Measurements from ENCODE around the gene TEDC1.

TEDC1 gene

DNA sequence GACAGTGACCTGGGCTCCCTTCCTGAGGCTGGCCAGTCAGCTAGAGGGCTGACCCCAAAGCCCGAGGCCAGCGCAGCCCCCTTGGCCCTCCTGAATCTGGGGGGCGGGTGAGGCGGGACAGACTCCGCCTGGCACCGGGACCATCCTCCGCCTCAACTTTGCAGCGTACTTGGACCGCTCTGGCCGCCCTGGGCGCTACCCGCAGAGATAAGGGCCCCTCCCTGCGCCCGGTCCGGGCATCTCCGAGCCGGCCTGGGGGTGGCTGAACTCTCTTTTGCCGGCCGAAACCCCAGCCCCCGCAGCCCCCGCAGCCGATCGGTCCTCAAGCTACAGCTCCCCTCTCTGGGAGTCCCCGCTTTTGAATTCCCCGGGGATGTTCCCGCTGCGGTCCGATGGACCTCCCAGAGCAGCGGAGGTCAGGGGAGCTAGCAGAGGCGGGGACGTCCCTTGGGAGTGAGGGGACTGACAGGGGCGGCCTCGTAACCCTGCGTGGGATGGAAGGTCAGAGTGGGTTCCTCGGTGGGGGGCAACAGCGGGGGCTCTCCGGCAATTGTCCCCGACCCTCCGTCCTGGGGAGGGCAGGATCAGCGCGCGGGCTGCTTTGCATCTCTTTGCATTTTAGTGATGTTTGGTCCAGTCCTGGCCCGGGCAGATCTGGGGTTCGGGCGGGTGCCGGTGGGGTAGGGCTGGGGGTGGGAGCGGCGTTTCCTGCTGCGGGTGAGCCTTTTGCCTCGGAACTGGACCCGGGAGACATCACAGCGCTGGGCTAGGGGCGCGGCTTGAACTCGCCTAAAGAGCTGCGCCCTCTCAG, 4.7 kb upstream of the TEDC1 start, which contains the start of gene CRIP1:
TSS of gene CRIP1 (plus strand) at position 724 of the 811 bp plus-strand sequence. CDS start 374 bp downstream, outside the sequence.
- DNase-seq, result no peak

DNA sequence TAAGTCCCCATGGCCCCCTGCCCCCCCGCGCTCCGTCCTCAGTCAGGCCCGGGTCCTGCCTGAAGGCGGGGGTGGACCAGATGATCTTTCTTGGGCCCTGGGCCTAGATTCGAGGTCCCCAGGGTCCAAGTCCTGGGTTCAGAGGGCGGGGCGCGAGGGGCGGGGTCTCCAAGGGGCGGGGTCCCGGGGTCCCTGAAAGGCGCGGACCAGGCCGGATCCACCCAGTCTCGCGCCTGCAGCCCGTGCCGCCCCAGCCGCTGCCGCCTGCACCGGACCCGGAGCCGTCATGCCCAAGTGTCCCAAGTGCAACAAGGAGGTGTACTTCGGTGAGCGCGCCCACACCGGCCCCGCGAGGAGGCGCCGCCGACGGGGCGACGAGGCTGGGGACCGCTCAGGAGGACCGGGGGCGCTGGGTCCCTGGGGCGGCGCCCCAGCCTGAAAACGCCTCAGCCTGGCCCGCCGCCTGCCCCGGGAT, 4.0 kb upstream of the TEDC1 start:
- DNase-seq, result no peak

DNA sequence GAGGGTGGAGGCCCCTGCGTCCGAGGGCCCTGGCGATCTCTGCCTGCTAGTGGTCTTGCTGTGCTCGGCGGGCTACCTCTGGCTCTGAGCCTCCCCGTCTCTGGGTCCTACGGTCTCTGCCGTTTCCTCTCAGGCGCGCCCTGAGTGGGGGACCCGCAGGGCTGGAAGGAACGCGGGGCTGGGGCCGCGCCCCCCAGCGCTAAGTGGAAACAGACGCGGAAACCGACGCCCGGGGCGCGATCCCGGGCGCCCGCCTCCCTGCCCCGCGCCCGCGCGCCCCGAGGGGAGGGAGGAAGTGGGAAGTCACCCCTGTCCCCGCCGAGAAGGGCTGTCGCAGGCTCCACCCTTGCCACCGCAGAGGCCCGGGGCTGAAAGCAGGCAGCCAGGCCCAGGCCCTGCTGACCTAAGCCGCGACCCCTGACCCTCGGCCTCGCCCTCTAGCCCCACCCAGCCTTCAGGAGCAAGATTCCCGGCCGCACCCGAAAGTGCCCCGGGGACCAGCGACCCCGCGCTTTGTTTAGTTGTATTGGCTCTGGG, 3.5 kb upstream of the TEDC1 start:
- DNase-seq, result no peak

DNA sequence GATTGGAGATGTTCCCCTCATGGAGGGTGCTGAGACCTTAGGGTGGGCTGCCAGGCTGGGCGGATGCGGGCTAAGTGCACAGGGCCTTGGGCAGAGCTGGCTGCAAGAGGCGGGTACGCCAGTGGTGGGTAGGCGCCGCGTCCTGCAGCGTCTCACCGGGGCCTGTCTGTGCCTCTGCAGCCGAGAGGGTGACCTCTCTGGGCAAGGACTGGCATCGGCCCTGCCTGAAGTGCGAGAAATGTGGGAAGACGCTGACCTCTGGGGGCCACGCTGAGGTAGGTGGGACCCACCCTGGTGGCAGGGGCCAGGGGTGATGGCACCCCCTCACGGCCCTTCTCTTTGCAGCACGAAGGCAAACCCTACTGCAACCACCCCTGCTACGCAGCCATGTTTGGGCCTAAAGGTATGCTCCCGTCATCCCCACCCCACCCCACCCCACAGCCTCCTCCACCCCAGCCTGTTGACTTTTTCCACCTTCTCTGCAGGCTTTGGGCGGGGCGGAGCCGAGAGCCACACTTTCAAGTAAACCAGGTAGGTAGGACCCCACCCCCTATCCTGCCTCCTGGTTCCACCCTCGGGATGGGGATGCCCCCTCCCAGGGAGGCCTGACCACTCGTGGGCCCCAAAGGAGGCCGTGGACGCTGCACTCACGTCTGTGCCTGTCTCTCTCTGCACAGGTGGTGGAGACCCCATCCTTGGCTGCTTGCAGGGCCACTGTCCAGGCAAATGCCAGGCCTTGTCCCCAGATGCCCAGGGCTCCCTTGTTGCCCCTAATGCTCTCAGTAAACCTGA, 2.9 kb upstream of the TEDC1 start:
- no peak for DNase-seq

GRCh38 chr14:105488781-105489541, 2.1 kb upstream of the TEDC1 start:
- no peak for DNase-seq

DNA sequence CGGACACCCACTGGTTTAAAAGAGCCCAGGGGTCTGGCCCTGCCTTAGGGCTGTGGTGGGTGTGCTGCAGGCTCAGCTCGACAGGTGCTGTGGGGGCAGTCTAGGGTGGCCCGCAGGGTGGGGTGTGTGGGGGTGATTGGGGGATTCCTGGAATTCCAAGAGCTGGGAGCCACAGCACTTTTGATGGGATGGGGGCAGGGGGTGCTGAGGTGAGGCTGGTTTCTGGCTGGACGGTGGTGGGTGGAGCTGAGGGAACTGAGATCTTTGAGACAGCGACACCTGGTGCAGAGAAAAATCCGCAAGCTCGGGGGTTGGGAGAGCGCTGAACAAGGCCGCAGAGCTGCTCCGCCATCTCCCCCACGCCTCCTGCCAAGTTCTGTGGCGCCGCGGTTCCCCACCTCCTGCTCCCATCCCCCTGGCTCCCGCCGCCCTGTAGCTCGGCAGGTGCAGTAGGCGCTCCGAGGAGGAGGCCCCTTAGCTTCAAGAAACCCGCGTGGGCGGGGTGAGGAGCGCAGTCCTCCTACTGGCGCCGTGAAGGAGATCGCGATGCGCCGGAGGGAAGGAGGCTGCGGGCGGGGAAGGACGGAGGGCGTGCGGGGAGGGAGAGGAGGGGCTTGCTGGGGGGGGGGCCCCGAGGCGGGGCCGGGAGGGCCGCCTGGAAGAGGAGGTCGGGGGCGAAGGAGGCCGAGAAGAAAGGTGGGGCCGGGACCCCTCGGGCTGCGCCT, 1.3 kb upstream of the TEDC1 start:
- peak; percentile 73 to 85 for DNase-seq

GRCh38 chr14:105490267-105490571, 827 bp upstream of the TEDC1 start:
- no peak for DNase-seq

- peak; percentile 55 to 64 for DNase-seq
Observed at GRCh38 chr14:105491366-105491973, 424 bp downstream of the TEDC1 start.

DNA sequence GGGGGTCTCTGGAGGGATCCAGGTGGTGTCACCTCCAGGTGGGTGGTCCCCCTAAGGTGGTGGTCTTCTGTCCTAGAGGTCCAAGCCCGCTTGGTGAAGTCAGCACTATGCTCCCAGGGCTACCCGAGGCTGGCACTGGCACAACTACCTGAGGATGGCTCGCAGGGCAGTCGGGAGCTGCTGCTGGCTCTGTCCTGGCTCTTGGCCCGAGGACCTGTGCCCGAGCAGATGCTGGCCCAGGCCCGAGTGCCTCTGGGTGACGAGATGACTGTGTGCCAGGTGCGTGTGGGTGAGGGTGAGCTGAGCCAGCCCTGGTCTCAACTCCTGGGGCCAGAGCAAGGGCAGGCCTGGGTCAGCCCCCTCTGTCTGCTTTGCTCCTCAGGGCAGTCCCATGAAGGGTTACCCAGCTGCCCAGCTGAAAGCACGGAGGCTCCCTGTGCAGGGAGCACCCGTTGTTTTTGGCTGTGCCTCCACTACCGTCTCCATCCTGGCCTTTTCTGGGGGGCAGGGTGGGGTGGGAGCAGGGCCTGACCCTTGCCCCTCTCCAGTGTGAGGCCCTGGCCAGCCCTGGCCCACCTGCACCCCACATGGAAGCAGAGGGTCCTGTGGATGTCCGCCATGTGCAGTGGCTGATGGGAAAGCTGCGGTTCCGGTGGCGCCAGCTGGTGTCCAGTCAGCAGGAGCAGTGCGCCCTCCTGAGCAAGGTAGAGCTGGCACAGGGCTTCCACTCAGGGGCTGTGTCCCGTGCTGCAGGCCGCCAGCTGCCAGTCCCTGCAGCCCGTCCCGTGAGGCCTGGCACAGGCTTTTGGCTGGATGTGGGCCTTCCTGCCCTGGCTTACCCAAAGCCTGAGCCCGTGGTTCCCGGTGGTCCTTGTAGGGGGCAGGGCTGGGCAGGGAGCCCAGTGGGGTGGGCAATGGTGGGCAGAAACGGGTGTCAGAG, 1.3 kb downstream of the TEDC1 start:
- DNase-seq, result no peak

DNA sequence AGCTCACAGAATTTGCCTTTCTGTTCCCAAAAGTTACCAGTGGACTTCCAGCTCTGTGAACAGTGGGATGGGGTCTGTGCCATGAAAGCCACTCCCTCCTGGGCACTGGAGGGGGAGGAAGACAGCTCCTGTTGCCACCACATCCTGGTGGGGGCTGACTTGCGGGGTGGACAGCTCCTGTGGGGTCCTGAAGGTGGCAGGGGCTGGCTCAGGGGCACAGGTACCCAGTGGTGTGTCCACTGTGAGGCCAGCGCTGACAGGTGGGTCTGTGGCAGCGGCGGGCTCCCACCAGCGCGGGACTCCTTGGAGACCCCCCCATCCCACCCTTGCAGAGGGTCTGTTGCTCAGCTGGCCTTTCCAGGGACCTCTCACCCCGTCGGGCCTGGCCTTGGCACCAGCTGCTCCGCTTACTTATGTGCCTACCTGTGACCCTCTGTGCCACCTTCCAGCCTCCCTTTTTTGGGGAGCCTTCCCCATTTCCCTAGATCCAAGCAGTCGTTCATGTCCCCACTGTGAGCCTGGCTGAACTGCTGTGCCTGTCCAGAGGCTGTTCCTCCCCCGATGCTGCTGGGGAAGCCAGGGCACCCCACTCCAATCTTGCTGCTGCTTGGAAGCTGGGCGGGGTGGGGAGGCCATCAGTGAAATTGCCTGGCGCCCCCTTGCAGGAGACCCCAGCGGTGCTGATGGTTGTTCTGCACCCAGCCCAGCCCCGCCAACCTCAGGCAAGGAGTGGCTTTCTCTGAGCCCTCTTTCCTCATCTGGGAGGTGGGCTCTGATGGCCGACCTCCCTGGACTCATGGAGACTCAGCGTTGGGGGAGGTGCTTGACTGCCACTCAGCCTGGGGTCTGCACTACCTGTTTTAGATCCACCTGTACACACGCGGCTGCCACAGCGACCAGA, 2.2 kb downstream of the TEDC1 start:
- DNase-seq, result no peak

- DNase-seq, result no peak
Observed at GRCh38 chr14:105493921-105494605, 3.0 kb downstream of the TEDC1 start.

DNA sequence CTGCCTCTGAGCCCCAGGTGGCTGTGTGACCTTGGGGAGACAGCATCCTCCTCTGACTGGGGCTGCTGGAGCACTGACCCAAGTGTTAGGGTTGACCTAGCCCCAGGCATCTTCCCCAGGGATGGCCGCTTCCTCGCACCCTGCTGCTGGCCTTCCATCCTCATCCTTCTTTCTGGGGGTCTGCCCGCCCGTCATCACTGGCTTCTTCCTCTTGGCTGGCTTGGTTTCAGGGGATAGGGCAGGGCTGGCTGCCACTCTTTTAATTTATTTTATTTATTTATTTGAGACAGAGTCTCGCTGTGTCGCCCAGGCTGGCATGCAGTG, 3.5 kb downstream of the TEDC1 start:
- DNase-seq, result no peak

DNA sequence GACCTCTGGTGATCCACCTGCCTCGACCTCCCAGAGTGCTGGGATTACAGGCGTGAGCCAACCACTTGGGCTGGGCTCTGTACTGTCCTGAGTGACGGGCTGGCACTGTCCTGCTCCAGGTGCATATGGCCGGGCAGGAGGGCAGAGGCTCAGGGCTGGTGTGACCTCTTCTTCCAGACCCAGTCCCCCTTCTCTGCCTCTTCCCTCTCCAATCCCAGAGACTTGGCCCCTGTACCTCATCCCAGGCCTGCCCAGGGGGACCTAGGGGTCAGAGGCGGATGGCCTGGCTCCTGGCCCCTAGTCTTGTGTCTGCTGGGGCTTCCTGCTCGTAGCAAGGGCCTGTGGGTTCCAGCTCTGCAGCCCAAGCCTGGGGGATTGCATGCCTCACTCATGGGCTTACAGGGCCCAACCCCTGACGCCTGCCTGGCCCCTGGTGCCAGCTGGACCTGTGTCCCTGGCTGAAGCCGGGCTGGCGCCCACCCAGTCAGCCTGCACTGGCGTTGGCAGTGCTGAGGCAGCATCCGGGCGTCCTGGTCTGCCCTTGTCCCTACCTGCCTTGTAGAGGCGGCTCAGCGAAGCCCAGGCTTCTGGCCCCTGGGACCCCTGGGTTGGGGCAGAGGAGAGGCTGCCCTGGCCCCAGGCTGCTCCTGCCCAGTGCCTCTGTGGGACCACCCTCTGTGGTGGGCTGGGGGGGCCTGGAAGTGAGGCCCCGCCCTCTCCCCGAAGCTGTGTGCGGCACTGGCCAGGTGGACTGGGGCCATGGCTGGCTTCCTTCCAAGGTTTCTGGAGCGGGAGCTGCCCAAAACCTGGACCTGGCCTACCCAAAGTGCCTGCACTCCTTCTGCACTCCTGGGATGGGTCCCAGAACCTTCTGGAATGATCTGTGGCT, 4.3 kb downstream of the TEDC1 start:
- DNase-seq, result no peak

DNA sequence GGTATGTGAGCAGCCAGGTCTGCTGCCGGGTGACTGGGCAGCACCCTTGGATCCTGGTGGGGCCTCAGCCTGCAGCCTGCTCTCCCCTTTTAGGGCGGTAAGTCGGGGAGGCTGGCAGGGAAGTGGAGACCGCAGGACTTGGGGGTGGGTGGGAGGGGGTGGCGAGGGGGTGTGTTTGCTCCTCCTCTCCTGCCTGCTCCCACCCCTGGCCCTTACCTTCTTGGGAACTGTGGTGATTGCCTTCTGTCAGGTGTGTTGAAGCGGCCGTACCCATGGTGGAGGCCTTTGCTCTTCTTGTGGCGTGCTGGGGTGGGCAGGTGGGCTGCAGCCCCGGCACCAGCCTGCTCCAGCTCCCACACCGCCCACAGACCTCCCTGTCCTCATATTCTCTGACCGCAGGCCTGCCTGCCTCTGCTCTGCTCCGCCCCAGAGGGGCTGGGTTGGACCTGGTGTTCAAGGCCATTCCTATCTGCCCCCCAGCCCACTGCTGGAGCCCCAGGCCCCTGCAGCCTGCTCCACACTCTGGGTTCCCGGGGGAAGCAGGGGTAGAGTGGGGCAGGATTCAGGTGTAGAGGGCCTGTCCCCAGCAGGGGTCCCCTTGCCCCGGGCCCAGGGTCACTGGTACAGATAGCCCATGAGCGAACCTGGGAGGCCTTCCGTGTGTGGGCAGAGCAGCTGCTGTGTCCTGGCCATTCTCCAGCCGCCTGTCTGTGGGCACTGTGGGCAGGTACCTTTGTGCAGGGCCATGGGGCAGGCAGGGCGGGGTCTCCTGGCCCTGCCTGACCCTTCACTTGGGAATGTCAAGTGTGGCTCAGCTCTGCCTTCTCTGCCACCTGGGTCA, 5.2 kb downstream of the TEDC1 start:
- DNase-seq, result no peak

- DNase-seq, result no peak
Observed at GRCh38 chr14:105496831-105497591, 6.0 kb downstream of the TEDC1 start.

- DNase-seq, result no peak
Observed at GRCh38 chr14:105497671-105498429, 6.8 kb downstream of the TEDC1 start.
